Stimulated activated naive CD8-positive, alpha-beta T cell treated with anti-CD3 and anti-CD28 coated beads, Interleukin-15, Interleukin-2, amounts not matched to agents 100 ng/mL and 50 ng/mL, for 24 hours (primary cell): ENCODE data around the gene S100A14.
A peak's percentile ranks its signal among the peaks of the same experiment; 100 is the strongest.
"Not testable (repeated sequence)": the region's sequence is repeated elsewhere in the genome, so short reads cannot be mapped to it uniquely, and the experiment has no call there.

ENCODE experiments used
- H3K27ac Mint-ChIP-seq: one replicate; pipeline ENCODE4 v1.8.0; 2021; ENCODE audit warnings: mild to moderate bottlenecking, mixed read lengths
- H3K27me3 Mint-ChIP-seq: one replicate; pipeline ENCODE4 v1.8.0; 2021; ENCODE audit warnings: mixed read lengths
- H3K36me3 Mint-ChIP-seq: one replicate; pipeline ENCODE4 v1.8.0; 2021; ENCODE audit warnings: low read depth, mixed read lengths
- H3K4me1 Mint-ChIP-seq: one replicate; pipeline ENCODE4 v1.8.0; 2021; ENCODE audit warnings: low read depth, mixed read lengths
- H3K4me3 Mint-ChIP-seq: one replicate; pipeline ENCODE4 v1.8.0; 2021; ENCODE audit warnings: mild to moderate bottlenecking, mixed read lengths
- H3K9me3 Mint-ChIP-seq: one replicate; pipeline ENCODE4 v1.8.0; 2021; ENCODE audit warnings: mixed read lengths

The S100A14 gene

GRCh38 chr1:153597206-153597605, 18.9 kb downstream of the S100A14 start:
- Mint-ChIP-seq H3K27ac (peak overlapping the region; percentile 41), H3K27me3 (no peaks in the 10 kb centered on the region), H3K4me3 (no peak overlapping the region), H3K9me3 (no peaks in the 10 kb centered on the region), H3K4me1 (peaks cover 27% of the 10 kb centered on the region), H3K36me3 (no peaks in the 10 kb centered on the region)

- no peaks in the 10 kb centered on the region for H3K27me3 Mint-ChIP-seq
- no peaks in the 10 kb centered on the region for H3K9me3 Mint-ChIP-seq
- H3K4me1 Mint-ChIP-seq, result peaks cover 9% of the 10 kb centered on the region
- H3K27ac Mint-ChIP-seq, result no peak overlapping the region
- no peaks in the 10 kb centered on the region for H3K36me3 Mint-ChIP-seq
- no peak overlapping the region for H3K4me3 Mint-ChIP-seq
These were observed 23.4 kb downstream of the S100A14 start for GRCh38 chr1:153592748-153593147.

GRCh38 chr1:153588482-153588881, 27.6 kb downstream of the S100A14 start:
- Mint-ChIP-seq H3K27me3 (no peaks in the 10 kb centered on the region), H3K4me3 (no peak overlapping the region), H3K36me3 (no peaks in the 10 kb centered on the region), H3K27ac (no peak overlapping the region), H3K4me1 (no peaks in the 10 kb centered on the region), H3K9me3 (no peaks in the 10 kb centered on the region)

GRCh38 chr1:153588033-153588432, 28.1 kb downstream of the S100A14 start:
- not testable (repeated sequence) for H3K4me1 Mint-ChIP-seq, H3K27me3 Mint-ChIP-seq, H3K4me3 Mint-ChIP-seq, H3K27ac Mint-ChIP-seq, H3K36me3 Mint-ChIP-seq, H3K9me3 Mint-ChIP-seq

GRCh38 chr1:153587314-153587713, 28.8 kb downstream of the S100A14 start:
- Mint-ChIP-seq H3K4me1 (no peaks in the 10 kb centered on the region), H3K27me3 (no peaks in the 10 kb centered on the region), H3K36me3 (no peaks in the 10 kb centered on the region), H3K9me3 (no peaks in the 10 kb centered on the region), H3K27ac (no peak overlapping the region), H3K4me3 (no peak overlapping the region)

GRCh38 chr1:153586347-153586746, 29.8 kb downstream of the S100A14 start:
- Mint-ChIP-seq H3K4me1 (no peaks in the 10 kb centered on the region), H3K27ac (no peak overlapping the region), H3K36me3 (no peaks in the 10 kb centered on the region), H3K4me3 (no peak overlapping the region), H3K9me3 (no peaks in the 10 kb centered on the region), H3K27me3 (no peaks in the 10 kb centered on the region)

- no peaks in the 10 kb centered on the region for H3K9me3 Mint-ChIP-seq
- no peaks in the 10 kb centered on the region for H3K27me3 Mint-ChIP-seq
- no peaks in the 10 kb centered on the region for H3K36me3 Mint-ChIP-seq
- no peaks in the 10 kb centered on the region for H3K4me1 Mint-ChIP-seq
- no peak overlapping the region for H3K4me3 Mint-ChIP-seq
- no peak overlapping the region for H3K27ac Mint-ChIP-seq
These were observed 31.1 kb downstream of the S100A14 start for GRCh38 chr1:153585006-153585405.

- Mint-ChIP-seq H3K4me3 (no peak overlapping the region), H3K27me3 (peaks cover 8% of the 10 kb centered on the region), H3K4me1 (no peaks in the 10 kb centered on the region), H3K9me3 (no peaks in the 10 kb centered on the region), H3K36me3 (no peaks in the 10 kb centered on the region), H3K27ac (no peak overlapping the region)
These were observed 32.1 kb downstream of the S100A14 start for GRCh38 chr1:153583976-153584375.

GRCh38 chr1:153583514-153583913, 32.6 kb downstream of the S100A14 start:
- not testable (repeated sequence) for H3K36me3 Mint-ChIP-seq, H3K27ac Mint-ChIP-seq, H3K9me3 Mint-ChIP-seq, H3K4me1 Mint-ChIP-seq, H3K4me3 Mint-ChIP-seq
- peaks cover 12% of the 10 kb centered on the region for H3K27me3 Mint-ChIP-seq

GRCh38 chr1:153582836-153583235, 33.3 kb downstream of the S100A14 start:
- peaks cover 19% of the 10 kb centered on the region for H3K27me3 Mint-ChIP-seq
- H3K36me3 Mint-ChIP-seq, H3K4me3 Mint-ChIP-seq, H3K27ac Mint-ChIP-seq, H3K9me3 Mint-ChIP-seq, H3K4me1 Mint-ChIP-seq: not testable (repeated sequence)

GRCh38 chr1:153578936-153579335, 37.2 kb downstream of the S100A14 start:
- Mint-ChIP-seq H3K4me3 (no peak overlapping the region), H3K9me3 (no peaks in the 10 kb centered on the region), H3K27me3 (peaks cover 30% of the 10 kb centered on the region), H3K36me3 (no peaks in the 10 kb centered on the region), H3K27ac (no peak overlapping the region), H3K4me1 (no peaks in the 10 kb centered on the region)

GRCh38 chr1:153578490-153578889, 37.6 kb downstream of the S100A14 start:
- Mint-ChIP-seq H3K4me1 (peaks cover 2% of the 10 kb centered on the region), H3K27me3 (peaks cover 30% of the 10 kb centered on the region), H3K4me3 (no peak overlapping the region), H3K27ac (no peak overlapping the region), H3K9me3 (no peaks in the 10 kb centered on the region), H3K36me3 (no peaks in the 10 kb centered on the region)

- Mint-ChIP-seq H3K27ac (no peak overlapping the region), H3K4me1 (peaks cover 10% of the 10 kb centered on the region), H3K9me3 (no peaks in the 10 kb centered on the region), H3K4me3 (no peak overlapping the region), H3K36me3 (no peaks in the 10 kb centered on the region), H3K27me3 (peaks cover 30% of the 10 kb centered on the region)
These were observed 38.5 kb downstream of the S100A14 start for GRCh38 chr1:153577624-153578051.

GRCh38 chr1:153577138-153577537, 39.0 kb downstream of the S100A14 start:
- H3K27ac Mint-ChIP-seq, result no peak overlapping the region
- no peaks in the 10 kb centered on the region for H3K36me3 Mint-ChIP-seq
- H3K27me3 Mint-ChIP-seq, result peaks cover 30% of the 10 kb centered on the region
- H3K4me1 Mint-ChIP-seq, result peaks cover 15% of the 10 kb centered on the region
- H3K9me3 Mint-ChIP-seq, result no peaks in the 10 kb centered on the region
- H3K4me3 Mint-ChIP-seq, result no peak overlapping the region

GRCh38 chr1:153575497-153575896, 40.6 kb downstream of the S100A14 start:
- H3K4me3 Mint-ChIP-seq, H3K9me3 Mint-ChIP-seq, H3K36me3 Mint-ChIP-seq, H3K27ac Mint-ChIP-seq: not testable (repeated sequence)
- H3K27me3 Mint-ChIP-seq, result peaks cover 36% of the 10 kb centered on the region
- H3K4me1 Mint-ChIP-seq, result peaks cover 28% of the 10 kb centered on the region

GRCh38 chr1:153575081-153575491, 41.0 kb downstream of the S100A14 start:
- not testable (repeated sequence) for H3K27ac Mint-ChIP-seq, H3K36me3 Mint-ChIP-seq, H3K9me3 Mint-ChIP-seq, H3K4me3 Mint-ChIP-seq
- peaks cover 29% of the 10 kb centered on the region for H3K4me1 Mint-ChIP-seq
- peaks cover 37% of the 10 kb centered on the region for H3K27me3 Mint-ChIP-seq

- no peak overlapping the region for H3K4me3 Mint-ChIP-seq
- peak overlapping the region; percentile 85 for H3K27ac Mint-ChIP-seq
- no peaks in the 10 kb centered on the region for H3K9me3 Mint-ChIP-seq
- no peaks in the 10 kb centered on the region for H3K36me3 Mint-ChIP-seq
- H3K4me1 Mint-ChIP-seq, result peaks cover 43% of the 10 kb centered on the region
- H3K27me3 Mint-ChIP-seq, result peaks cover 23% of the 10 kb centered on the region
These were observed 42.8 kb downstream of the S100A14 start for GRCh38 chr1:153573351-153573750.
